OCI-LY1 (cell line): ENCODE results near the gene PTPN11.
A peak's percentile ranks its signal among the peaks of the same experiment; 100 is the strongest.

Experiments
- H2AFZ ChIP-seq: fragments of 200-600 bp; sonication (generic), shearing (Covaris generic); 2 replicates; pipeline ENCODE4 v1.6.0; 2014; ENCODE audit warnings: antibody characterized with exemption, mild to moderate bottlenecking, low read length
- H3F3A ChIP-seq: fragments of 200-600 bp; sonication (generic), shearing (Covaris generic); 2 replicates; pipeline ENCODE4 v1.6.0; 2014; ENCODE audit warnings: mild to moderate bottlenecking, antibody characterized with exemption, low read length, moderate library complexity; ENCODE audit not compliant: insufficient read depth
- H3K27ac ChIP-seq: fragments of 200-600 bp; sonication (generic); 2 replicates; pipeline ENCODE4 v1.5.1; 2014; ENCODE audit warnings: low read length, mixed run types, mild to moderate bottlenecking, low read depth; ENCODE audit not compliant: poor library complexity, severe bottlenecking
- H3K27me3 ChIP-seq: fragments of 200-600 bp; sonication (generic); 2 replicates; pipeline ENCODE4 v1.6.0; 2014; ENCODE audit warnings: antibody characterized with exemption, mild to moderate bottlenecking, low read length, moderate library complexity; ENCODE audit not compliant: insufficient read depth
- H3K36me3 ChIP-seq: fragments of 200-600 bp; sonication (generic); 2 replicates; pipeline ENCODE4 v1.6.1; 2014; ENCODE audit warnings: mild to moderate bottlenecking, antibody characterized with exemption, low read length, moderate library complexity, mixed read lengths; ENCODE audit not compliant: insufficient read depth
- H3K4me1 ChIP-seq: fragments of 200-600 bp; sonication (generic); 2 replicates; pipeline ENCODE4 v1.5.1; 2014; ENCODE audit warnings: mild to moderate bottlenecking, low read length, moderate library complexity; ENCODE audit not compliant: insufficient read depth, severe bottlenecking
- H3K4me2 ChIP-seq: fragments of 200-600 bp; sonication (generic), shearing (Covaris generic); 2 replicates; pipeline ENCODE4 v1.6.1; 2014; ENCODE audit warnings: low read length
- H3K4me3 ChIP-seq: fragments of 200-600 bp; sonication (generic); 2 replicates; pipeline ENCODE4 v1.5.1; 2014; ENCODE audit warnings: low read length, low read depth, mild to moderate bottlenecking, mixed read lengths; ENCODE audit not compliant: poor library complexity, severe bottlenecking
- H3K79me2 ChIP-seq: fragments of 200-600 bp; shearing (Covaris generic); 2 replicates; pipeline ENCODE4 v1.6.1; 2016; ENCODE audit warnings: mixed run types, low read length, mixed read lengths; ENCODE audit not compliant: insufficient read depth
- H3K9ac ChIP-seq: fragments of 200-600 bp; sonication (generic), shearing (Covaris generic); 2 replicates; pipeline ENCODE4 v1.6.1; 2014; ENCODE audit warnings: mild to moderate bottlenecking, low read length, mixed read lengths
- H3K9me2 ChIP-seq: fragments of 200-600 bp; sonication (generic), shearing (Covaris generic); 2 replicates; pipeline ENCODE4 v1.6.1; 2014; ENCODE audit warnings: low read depth, mild to moderate bottlenecking, low read length, mixed read lengths
- H3K9me3 ChIP-seq: fragments of 200-600 bp; shearing (Covaris generic); 2 replicates; pipeline ENCODE4 v1.6.1; 2014; ENCODE audit warnings: low read length, mixed read lengths
- H4K20me1 ChIP-seq: fragments of 200-600 bp; sonication (generic), shearing (Covaris generic); 2 replicates; pipeline ENCODE4 v1.6.0; 2016; ENCODE audit warnings: mild to moderate bottlenecking, low read length; ENCODE audit not compliant: insufficient read depth
- CTCF ChIP-seq: fragments of 200-600 bp; sonication (generic), shearing (Covaris generic); IDR thresholded peaks from 2 replicates; pipeline ENCODE4 v1.5.1; 2017; ENCODE audit warnings: mild to moderate bottlenecking, antibody characterized with exemption, low read length, moderate library complexity, mixed read lengths
- EZH2 ChIP-seq: fragments of 200-600 bp; sonication (generic), shearing (Covaris generic); IDR thresholded peaks from 2 replicates; pipeline ENCODE4 v1.8.0; 2017; ENCODE audit warnings: borderline replicate concordance, mixed run types, mild to moderate bottlenecking, antibody characterized with exemption, low read length, moderate library complexity, mixed read lengths

The PTPN11 gene

DNA sequence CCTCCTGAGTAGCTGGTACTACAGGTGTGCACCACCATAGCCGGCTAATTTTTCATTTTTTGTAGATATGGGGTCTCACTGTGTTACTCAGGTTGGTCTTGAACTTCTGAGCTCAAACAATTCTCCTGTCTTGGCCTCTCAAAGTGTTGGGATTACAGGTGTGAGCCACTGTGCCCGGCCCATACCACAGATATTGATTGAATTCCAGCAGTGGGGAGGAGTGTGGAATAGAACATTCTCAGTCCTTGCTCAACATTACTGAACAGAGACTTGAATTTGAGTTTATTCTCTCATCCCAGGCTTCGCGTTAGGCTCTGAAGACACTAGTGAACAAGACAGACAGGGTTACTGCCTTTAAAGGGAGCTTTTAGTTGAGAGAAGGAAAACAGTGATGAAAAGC is 39.6 kb downstream of the PTPN11 start:
- Histone ChIP-seq H4K20me1 (no peaks in the 10 kb centered on the region), H3K27me3 (no peaks in the 10 kb centered on the region), H3K4me2 (no peak overlapping the region), H3K9me2 (no peaks in the 10 kb centered on the region), H3K27ac (no peak overlapping the region), H3F3A (no peaks in the 10 kb centered on the region), H3K36me3 (peaks cover 58% of the 10 kb centered on the region), H3K9me3 (no peaks in the 10 kb centered on the region), H3K79me2 (no peaks in the 10 kb centered on the region), H3K9ac (no peak overlapping the region), H3K4me1 (peaks cover 6% of the 10 kb centered on the region), H3K4me3 (no peak overlapping the region), H2AFZ (no peak overlapping the region)
- TF ChIP-seq EZH2: no peak

DNA sequence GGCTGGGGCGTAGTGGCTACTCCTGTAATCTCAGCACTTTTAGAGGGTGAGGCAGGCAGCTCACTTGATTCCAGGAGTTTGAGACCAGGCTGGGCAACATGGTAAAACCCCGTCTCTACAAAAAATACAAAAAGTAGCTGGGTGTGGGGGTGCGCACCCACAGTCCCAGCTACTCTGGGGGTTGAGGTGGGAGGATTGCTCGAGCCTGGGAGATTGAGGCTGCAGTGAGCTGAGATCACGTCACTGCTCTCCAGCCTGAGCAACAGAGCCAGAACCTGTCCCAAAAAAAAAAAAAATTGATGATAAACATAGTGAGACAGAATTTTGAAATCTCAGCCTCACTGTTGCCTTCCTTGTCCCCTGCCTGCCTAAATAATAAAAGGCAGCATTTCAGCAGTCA is 40.0 kb downstream of the PTPN11 start:
- no peaks in the 10 kb centered on the region for H3K9me3 ChIP-seq

GRCh38 chr12:112463478-112463877 is 44.7 kb downstream of the PTPN11 start:
- peak overlapping the region; percentile 65 for H3K27ac ChIP-seq

More for the DNA sequence above, 40.0 kb downstream of the PTPN11 start:
- Histone ChIP-seq H4K20me1 (no peaks in the 10 kb centered on the region), H3K4me1 (peaks cover 11% of the 10 kb centered on the region), H3K36me3 (peaks cover 57% of the 10 kb centered on the region), H3K4me2 (no peak overlapping the region), H2AFZ (no peak overlapping the region), H3K9me2 (no peaks in the 10 kb centered on the region), H3F3A (no peaks in the 10 kb centered on the region), H3K27me3 (no peaks in the 10 kb centered on the region), H3K9ac (no peak overlapping the region), H3K79me2 (no peaks in the 10 kb centered on the region), H3K27ac (no peak overlapping the region), H3K4me3 (no peak overlapping the region)
- TF ChIP-seq CTCF (no peak), EZH2 (no peak)

More at GRCh38 chr12:112463478-112463877, 44.7 kb downstream of the PTPN11 start:
- Histone ChIP-seq H3K79me2 (no peaks in the 10 kb centered on the region), H3K9ac (no peak overlapping the region), H3F3A (no peaks in the 10 kb centered on the region), H3K9me2 (no peaks in the 10 kb centered on the region), H3K4me3 (no peak overlapping the region), H4K20me1 (no peaks in the 10 kb centered on the region), H3K4me2 (no peak overlapping the region), H2AFZ (no peak overlapping the region), H3K27me3 (no peaks in the 10 kb centered on the region), H3K9me3 (no peaks in the 10 kb centered on the region), H3K36me3 (peaks cover 16% of the 10 kb centered on the region), H3K4me1 (peaks cover 15% of the 10 kb centered on the region)
- TF ChIP-seq CTCF (no peak), EZH2 (no peak)
